Choroid plexus epithelial cell (primary cell): ENCODE measurements around the gene ANKRD27.

Source experiments
- DNase-seq: peaks from one replicate; pipeline ENCODE4 v3.0.0-alpha.2; 2010; ENCODE audit warnings: low read depth
- H3K4me3 ChIP-seq: 2 replicates; pipeline ENCODE4 v1.5.1; 2011; ENCODE audit warnings: low read depth, mild to moderate bottlenecking, control low read depth, low read length, moderate library complexity
- CTCF ChIP-seq: conservative IDR thresholded peaks from 2 replicates; pipeline ENCODE4 v1.5.1; 2011; ENCODE audit warnings: low read depth, mild to moderate bottlenecking, control low read depth, inconsistent platforms, low read length, moderate library complexity

The ANKRD27 gene

GRCh38 chr19:32550666-32551065 is 124.3 kb downstream of the ANKRD27 start:
- no peak for DNase-seq
- no peak for TF ChIP-seq CTCF
- no peak overlapping the region for H3K4me3 ChIP-seq
